ENCODE results near the gene SH3D19.

The SH3D19 gene

GRCh38 chr4:151175754-151176631, 149.4 kb downstream of the SH3D19 start:
- Histone ChIP-seq H3K4me3 (ENCODE audit: low read length) (no peak overlapping the region), H3K79me2 (ENCODE audit: low read length) (no peaks in the 10 kb centered on the region), H2AFZ (ENCODE audit: low read depth, low read length) (no peak overlapping the region), H3K27ac (ENCODE audit: low read length) (no peak overlapping the region), H3K9ac (ENCODE audit: low read length) (no peak overlapping the region), H3K4me1 (ENCODE audit: low read length) (no peaks in the 10 kb centered on the region), H3K4me2 (ENCODE audit: low read length) (no peak overlapping the region), H3K9me3 (ENCODE audit: insufficient read depth, low read length) (no peaks in the 10 kb centered on the region), H3K27me3 (ENCODE audit: low read depth, low read length) (no peaks in the 10 kb centered on the region), H3K36me3 (replicated peaks; ENCODE audit: low read depth, low read length) (no peaks in the 10 kb centered on the region), H4K20me1 (ENCODE audit: insufficient read depth, low read length) (no peaks in the 10 kb centered on the region)
- TF ChIP-seq, protein P1, sequence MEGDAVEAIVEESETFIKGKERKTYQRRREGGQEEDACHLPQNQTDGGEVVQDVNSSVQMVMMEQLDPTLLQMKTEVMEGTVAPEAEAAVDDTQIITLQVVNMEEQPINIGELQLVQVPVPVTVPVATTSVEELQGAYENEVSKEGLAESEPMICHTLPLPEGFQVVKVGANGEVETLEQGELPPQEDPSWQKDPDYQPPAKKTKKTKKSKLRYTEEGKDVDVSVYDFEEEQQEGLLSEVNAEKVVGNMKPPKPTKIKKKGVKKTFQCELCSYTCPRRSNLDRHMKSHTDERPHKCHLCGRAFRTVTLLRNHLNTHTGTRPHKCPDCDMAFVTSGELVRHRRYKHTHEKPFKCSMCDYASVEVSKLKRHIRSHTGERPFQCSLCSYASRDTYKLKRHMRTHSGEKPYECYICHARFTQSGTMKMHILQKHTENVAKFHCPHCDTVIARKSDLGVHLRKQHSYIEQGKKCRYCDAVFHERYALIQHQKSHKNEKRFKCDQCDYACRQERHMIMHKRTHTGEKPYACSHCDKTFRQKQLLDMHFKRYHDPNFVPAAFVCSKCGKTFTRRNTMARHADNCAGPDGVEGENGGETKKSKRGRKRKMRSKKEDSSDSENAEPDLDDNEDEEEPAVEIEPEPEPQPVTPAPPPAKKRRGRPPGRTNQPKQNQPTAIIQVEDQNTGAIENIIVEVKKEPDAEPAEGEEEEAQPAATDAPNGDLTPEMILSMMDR (IDR thresholded peaks at IDR 0.05; ENCODE audit: low read depth, low read length) = no peak
- TF ChIP-seq EZH2phosphoT487 (IDR thresholded peaks at IDR 0.05; ENCODE audit: low read depth) = no peak

- Histone ChIP-seq H3K4me1 (ENCODE audit: low read length) (no peaks in the 10 kb centered on the region), H2AFZ (ENCODE audit: low read depth, low read length) (no peak overlapping the region), H3K27me3 (ENCODE audit: low read depth, low read length) (no peaks in the 10 kb centered on the region), H3K36me3 (replicated peaks; ENCODE audit: low read depth, low read length) (no peaks in the 10 kb centered on the region), H3K79me2 (ENCODE audit: low read length) (no peaks in the 10 kb centered on the region), H3K4me2 (ENCODE audit: low read length) (no peak overlapping the region), H4K20me1 (ENCODE audit: insufficient read depth, low read length) (no peaks in the 10 kb centered on the region), H3K4me3 (ENCODE audit: low read length) (no peak overlapping the region), H3K9ac (ENCODE audit: low read length) (no peak overlapping the region), H3K9me3 (ENCODE audit: insufficient read depth, low read length) (no peaks in the 10 kb centered on the region), H3K27ac (ENCODE audit: low read length) (no peak overlapping the region)
- TF ChIP-seq, protein P1 (IDR thresholded peaks at IDR 0.05; ENCODE audit: low read depth, low read length) = no peak
These were observed 150.2 kb downstream of the SH3D19 start for GRCh38 chr4:151175233-151175632.

GRCh38 chr4:151174784-151175183, 150.6 kb downstream of the SH3D19 start:
- H4K20me1 ChIP-seq (ENCODE audit: insufficient read depth, low read length) = no peaks in the 10 kb centered on the region
- no peaks in the 10 kb centered on the region for H3K4me1 ChIP-seq (ENCODE audit: low read length)
- TF ChIP-seq EZH2phosphoT487 (IDR thresholded peaks at IDR 0.05; ENCODE audit: low read depth) = no peak
- TF ChIP-seq, protein P1 (IDR thresholded peaks at IDR 0.05; ENCODE audit: low read depth, low read length) = no peak
- no peaks in the 10 kb centered on the region for H3K27me3 ChIP-seq (ENCODE audit: low read depth, low read length)
- no peak overlapping the region for H3K4me2 ChIP-seq (ENCODE audit: low read length)
- no peak overlapping the region for H3K9ac ChIP-seq (ENCODE audit: low read length)
- H3K79me2 ChIP-seq (ENCODE audit: low read length) = no peaks in the 10 kb centered on the region
- no peak overlapping the region for H3K4me3 ChIP-seq (ENCODE audit: low read length)
- no peak overlapping the region for H2AFZ ChIP-seq (ENCODE audit: low read depth, low read length)
- H3K36me3 ChIP-seq (replicated peaks; ENCODE audit: low read depth, low read length) = no peaks in the 10 kb centered on the region
- H3K27ac ChIP-seq (ENCODE audit: low read length) = no peak overlapping the region
- H3K9me3 ChIP-seq (ENCODE audit: insufficient read depth, low read length) = no peaks in the 10 kb centered on the region

DNA sequence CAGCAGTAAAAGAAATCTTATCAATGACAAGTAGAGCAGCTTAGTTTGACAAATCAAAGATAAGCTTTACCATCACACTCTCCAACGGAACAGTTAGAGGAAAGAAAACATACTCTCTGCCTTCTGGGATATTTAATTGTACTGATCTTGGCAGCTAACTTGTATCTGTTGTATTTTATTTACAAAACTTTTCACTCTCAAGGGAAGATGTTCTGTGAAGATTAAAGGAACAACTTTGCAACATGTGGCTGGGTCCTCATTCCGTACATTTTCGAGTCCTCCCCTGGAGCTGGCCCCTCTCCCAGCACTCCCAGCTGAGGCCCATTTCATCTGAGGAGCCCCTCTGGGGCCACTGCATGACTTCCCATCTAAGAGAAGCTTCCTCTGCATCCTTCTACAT, 151.5 kb downstream of the SH3D19 start:
- Histone ChIP-seq H3K79me2 (ENCODE audit: low read length) (no peaks in the 10 kb centered on the region), H3K4me1 (ENCODE audit: low read length) (no peaks in the 10 kb centered on the region), H2AFZ (ENCODE audit: low read depth, low read length) (no peak overlapping the region), H3K36me3 (replicated peaks; ENCODE audit: low read depth, low read length) (no peaks in the 10 kb centered on the region), H3K27me3 (ENCODE audit: low read depth, low read length) (no peaks in the 10 kb centered on the region), H4K20me1 (ENCODE audit: insufficient read depth, low read length) (no peaks in the 10 kb centered on the region), H3K9ac (ENCODE audit: low read length) (no peak overlapping the region), H3K27ac (ENCODE audit: low read length) (no peak overlapping the region), H3K4me2 (ENCODE audit: low read length) (no peak overlapping the region), H3K9me3 (ENCODE audit: insufficient read depth, low read length) (no peaks in the 10 kb centered on the region), H3K4me3 (ENCODE audit: low read length) (no peak overlapping the region)
- TF ChIP-seq, protein P1 (IDR thresholded peaks at IDR 0.05; ENCODE audit: low read depth, low read length) = no peak
- no peak for TF ChIP-seq EZH2phosphoT487 (IDR thresholded peaks at IDR 0.05; ENCODE audit: low read depth)

Data from OCI-LY3 (cell line).